ENCODE data around the gene LIPF. TPM values are rescaled to one million over a fixed set of nuclear protein-coding genes. Genes with fewer than 3 reads are reported as not detected.

The LIPF gene
- total RNA-seq, 1 donor from 2014 or later, result not detected

Other genes with a start within 250 kb of the LIPF start
- 22.5 TPM for gene RNLS, start 81.1 kb upstream of the LIPF start, total RNA-seq
- gene LIPJ, start 77.7 kb upstream of the LIPF start, total RNA-seq, result not detected
- not detected for gene LIPK, start 41.8 kb downstream of the LIPF start, total RNA-seq
- gene LIPN, start 95.6 kb downstream of the LIPF start, total RNA-seq, result not detected
- gene LIPM, start 138.3 kb downstream of the LIPF start, total RNA-seq, result not detected
- gene ANKRD22, start 187.4 kb downstream of the LIPF start, total RNA-seq, result not detected
- 2.0 TPM for gene STAMBPL1, start 215.8 kb downstream of the LIPF start, total RNA-seq

Measured in Right ventricle myocardium superior (tissue), 1 donor.